ENCODE results near the gene CEP20. TPM values are rescaled to one million over a fixed set of nuclear protein-coding genes. Genes with fewer than 3 reads are reported as not detected.

Gene CEP20
- total RNA-seq, 3 donors from 2014 or later = 23.2 to 26.8 (median 26.4) TPM

GRCh38 chr16:15915555-15916081 lies 27.2 kb upstream of the CEP20 start:
- peaks cover 5% of the 10 kb centered on the region for H3K4me1 ChIP-seq (ENCODE audit: low read depth)
- no peak for DNase-seq
- no peak overlapping the region for H3K4me3 ChIP-seq
- no peaks in the 10 kb centered on the region for H3K36me3 ChIP-seq (ENCODE audit: low read depth)
- TF ChIP-seq, protein P1, sequence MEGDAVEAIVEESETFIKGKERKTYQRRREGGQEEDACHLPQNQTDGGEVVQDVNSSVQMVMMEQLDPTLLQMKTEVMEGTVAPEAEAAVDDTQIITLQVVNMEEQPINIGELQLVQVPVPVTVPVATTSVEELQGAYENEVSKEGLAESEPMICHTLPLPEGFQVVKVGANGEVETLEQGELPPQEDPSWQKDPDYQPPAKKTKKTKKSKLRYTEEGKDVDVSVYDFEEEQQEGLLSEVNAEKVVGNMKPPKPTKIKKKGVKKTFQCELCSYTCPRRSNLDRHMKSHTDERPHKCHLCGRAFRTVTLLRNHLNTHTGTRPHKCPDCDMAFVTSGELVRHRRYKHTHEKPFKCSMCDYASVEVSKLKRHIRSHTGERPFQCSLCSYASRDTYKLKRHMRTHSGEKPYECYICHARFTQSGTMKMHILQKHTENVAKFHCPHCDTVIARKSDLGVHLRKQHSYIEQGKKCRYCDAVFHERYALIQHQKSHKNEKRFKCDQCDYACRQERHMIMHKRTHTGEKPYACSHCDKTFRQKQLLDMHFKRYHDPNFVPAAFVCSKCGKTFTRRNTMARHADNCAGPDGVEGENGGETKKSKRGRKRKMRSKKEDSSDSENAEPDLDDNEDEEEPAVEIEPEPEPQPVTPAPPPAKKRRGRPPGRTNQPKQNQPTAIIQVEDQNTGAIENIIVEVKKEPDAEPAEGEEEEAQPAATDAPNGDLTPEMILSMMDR (IDR thresholded peaks at IDR 0.05) = no peak
- H3K9me3 ChIP-seq = no peaks in the 10 kb centered on the region
- intact Hi-C loops (cut with DNase I, micrococcal nuclease) = no loop called here
- ATAC-seq = no peak

DNA sequence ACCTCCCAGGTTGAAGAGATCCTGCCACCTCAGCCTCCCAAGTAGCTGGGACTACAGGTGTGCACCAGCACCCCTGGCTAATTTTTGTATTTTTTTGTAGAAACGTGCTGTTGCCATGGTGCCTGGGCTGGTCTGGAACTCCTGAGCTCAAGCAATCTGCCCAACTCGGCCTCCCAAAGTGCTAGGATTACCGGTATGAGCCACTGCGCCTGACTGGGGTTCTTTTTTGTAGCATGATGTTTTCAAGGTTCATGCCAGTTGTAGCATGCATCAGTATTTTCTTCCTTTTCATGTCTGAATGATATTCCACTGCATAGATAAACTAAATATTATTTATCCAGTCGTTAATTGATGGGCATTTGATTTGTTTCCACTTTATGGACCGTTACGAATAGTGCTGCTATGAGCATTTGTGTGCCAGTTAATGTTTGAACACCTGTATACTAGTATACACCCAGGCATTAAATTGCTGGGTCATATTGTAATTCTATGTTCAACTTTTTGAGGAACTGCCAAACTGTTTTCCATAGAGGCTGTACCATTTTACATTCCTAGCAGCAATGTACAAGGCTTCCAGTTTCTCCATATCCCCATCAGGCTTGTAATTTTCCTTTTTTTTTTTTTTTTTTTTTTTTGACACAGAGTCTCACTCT lies 24.8 kb upstream of the CEP20 start:
- no peak overlapping the region for H3K4me3 ChIP-seq
- DNase-seq (no peak), ATAC-seq (peak; percentile 84)
- TF ChIP-seq, protein P1 (IDR thresholded peaks at IDR 0.05) = no peak
- H3K4me1 ChIP-seq (ENCODE audit: low read depth) = peaks cover 5% of the 10 kb centered on the region
- no peaks in the 10 kb centered on the region for H3K9me3 ChIP-seq
- intact Hi-C loops (cut with DNase I, micrococcal nuclease) = no loop called here
- H3K36me3 ChIP-seq (ENCODE audit: low read depth) = no peaks in the 10 kb centered on the region

- TF ChIP-seq, protein P1 (IDR thresholded peaks at IDR 0.05) = no peak
- Histone ChIP-seq H3K36me3 (ENCODE audit: low read depth) (no peaks in the 10 kb centered on the region), H3K9me3 (peaks cover 4% of the 10 kb centered on the region), H3K4me1 (ENCODE audit: low read depth) (peaks cover 5% of the 10 kb centered on the region), H3K4me3 (no peak overlapping the region)
- ATAC-seq (no peak), DNase-seq (no peak)
- intact Hi-C loops (cut with DNase I, micrococcal nuclease) = no loop called here
These were observed 22.8 kb upstream of the CEP20 start for GRCh38 chr16:15911198-15911597.

DNA sequence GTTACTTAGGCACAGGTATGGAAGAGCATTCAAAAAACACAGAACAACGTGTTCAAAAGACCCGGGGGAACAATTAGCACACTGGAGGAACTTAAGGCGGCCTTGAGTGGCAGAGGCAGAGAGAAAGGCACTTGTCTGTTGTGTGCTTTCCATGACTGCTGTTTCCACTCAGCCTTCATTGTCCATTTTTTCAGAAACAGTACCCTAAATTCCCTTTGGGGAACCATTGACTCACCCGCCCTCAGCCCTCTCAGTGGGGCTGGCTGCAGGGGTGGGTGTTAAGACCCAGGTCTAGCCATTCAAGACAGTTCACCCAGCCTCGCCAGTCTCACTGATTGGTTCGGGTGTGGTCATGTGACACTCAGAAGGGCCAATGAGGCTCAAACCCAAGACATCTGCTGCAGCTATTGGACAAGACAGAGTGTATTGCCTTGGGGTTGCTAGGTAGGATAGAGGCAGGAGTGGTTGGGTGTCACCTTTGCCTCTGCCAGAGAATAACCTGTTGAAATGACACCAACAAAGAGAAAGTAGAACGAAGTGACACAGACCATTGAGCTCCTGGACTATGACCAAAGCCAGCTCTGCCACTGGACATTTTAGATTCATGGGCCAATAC lies 19.6 kb upstream of the CEP20 start:
- intact Hi-C loops (cut with DNase I, micrococcal nuclease) = no loop called here
- Histone ChIP-seq H3K9me3 (peaks cover 5% of the 10 kb centered on the region), H3K4me3 (no peak overlapping the region), H3K4me1 (ENCODE audit: low read depth) (peaks cover 2% of the 10 kb centered on the region), H3K36me3 (ENCODE audit: low read depth) (no peaks in the 10 kb centered on the region)
- no peak for DNase-seq
- peak; percentile 97 for ATAC-seq
- TF ChIP-seq, protein P1 (IDR thresholded peaks at IDR 0.05) = no peak

GRCh38 chr16:15906439-15906838 lies 18.0 kb upstream of the CEP20 start:
- no peak overlapping the region for H3K4me3 ChIP-seq
- H3K9me3 ChIP-seq = peaks cover 5% of the 10 kb centered on the region
- DNase-seq (no peak), ATAC-seq (no peak)
- intact Hi-C loops (cut with DNase I, micrococcal nuclease) = no loop called here
- TF ChIP-seq, protein P1 (IDR thresholded peaks at IDR 0.05) = no peak
- H3K36me3 ChIP-seq (ENCODE audit: low read depth) = no peaks in the 10 kb centered on the region
- no peaks in the 10 kb centered on the region for H3K4me1 ChIP-seq (ENCODE audit: low read depth)

Measured in mucosa of descending colon (tissue), 3 donors.